ENCODE results near the gene AKAP13. TPM values are rescaled to one million over a fixed set of nuclear protein-coding genes. Genes with fewer than 3 reads are reported as not detected.

Gene AKAP13
- total and polyA plus RNA-seq, 2 donors (not counting 1 experiment from before 2014, with no cell fraction given): 73.8 to 358 TPM

DNA sequence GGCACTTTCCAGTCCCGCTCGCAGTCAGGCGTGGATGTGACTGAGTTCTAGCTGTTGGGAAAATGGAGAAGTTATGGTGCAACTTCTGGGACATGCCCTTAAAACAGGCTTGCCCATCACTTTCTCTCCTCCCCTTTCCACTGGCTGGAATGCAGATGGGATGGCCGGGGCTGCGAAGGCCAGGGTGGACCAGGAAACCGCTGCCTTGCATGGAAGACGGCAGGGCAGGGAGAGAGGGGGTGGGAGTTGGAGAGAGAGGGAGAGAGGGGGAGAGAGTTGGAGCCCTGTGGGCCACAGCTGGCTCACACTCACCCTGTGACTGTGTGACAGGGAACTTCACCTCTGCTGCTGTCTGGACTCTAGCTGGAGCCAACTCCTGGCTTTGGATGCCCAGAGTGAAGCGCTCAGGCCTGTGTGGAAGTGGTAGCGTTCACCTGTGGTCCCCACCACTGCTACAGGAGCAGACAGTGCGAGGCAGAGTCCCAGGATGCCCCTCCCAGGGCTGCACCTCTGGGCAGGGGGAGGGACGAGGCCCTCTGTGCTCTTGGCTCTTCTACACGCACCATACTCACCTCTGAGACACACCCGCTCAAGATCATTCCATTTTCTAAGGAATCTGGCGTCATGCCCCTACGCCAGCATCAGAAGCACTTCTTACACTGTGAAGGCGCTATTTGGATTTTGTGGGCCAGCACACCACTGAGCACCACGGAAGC, 377.7 kb downstream of the AKAP13 start:
- Histone ChIP-seq H3K9ac (ENCODE audit: low read length) (no peak overlapping the region), H3K9me3 (ENCODE audit: control extremely low read depth in 1 of 3, control insufficient read depth in 2 of 3, insufficient read depth in 1 of 3, low read length in 2 of 3) (no peaks in the 10 kb centered on the region), H3K79me2 (ENCODE audit: control insufficient read depth, insufficient read depth, low read length) (no peaks in the 10 kb centered on the region), H2AFZ (ENCODE audit: insufficient read depth, low read depth, low read length, poor library complexity, severe bottlenecking) (no peak overlapping the region), H3K27ac (ENCODE audit: low read length in 2 of 2) (no peak overlapping the region), H3K36me3 (replicated peaks in 1 of 2; ENCODE audit: control extremely low read depth in 1 of 2, control insufficient read depth in 1 of 2, extremely low read depth in 1 of 2, insufficient read depth in 2 of 2, low read length in 1 of 2) (no peaks in the 10 kb centered on the region), H3K4me3 (ENCODE audit: control extremely low read depth in 1 of 5, extremely low read depth in 1 of 5, insufficient read depth in 1 of 5, low read depth in 2 of 5, low read length in 4 of 5) (no peak overlapping the region), H3K4me1 (ENCODE audit: control insufficient read depth in 2 of 2, insufficient read depth in 2 of 2, low read length in 2 of 2) (no peaks in the 10 kb centered on the region), H3K4me2 (replicated peaks; ENCODE audit: low read depth, low read length, poor library complexity, severe bottlenecking) (no peak overlapping the region), H3K27me3 (replicated peaks in 1 of 4; ENCODE audit: control extremely low read depth in 1 of 4, control insufficient read depth in 3 of 4, insufficient read depth in 4 of 4, low read length in 3 of 4) (no peaks in the 10 kb centered on the region), H4K20me1 (ENCODE audit: control insufficient read depth, insufficient read depth, low read length, poor library complexity, severe bottlenecking) (no peaks in the 10 kb centered on the region)
- H3K27ac Mint-ChIP-seq: no peak overlapping the region
- over 99% methylated on average over 12 of the region's 17 CpGs for WGBS (ENCODE audit: insufficient coverage)
- H3K27me3 Mint-ChIP-seq: no peaks in the 10 kb centered on the region
- DNase-seq: no peak
- ATAC-seq (ENCODE audit: low read depth): no peak
- CTCF ChIA-PET: no interaction called here
- no peaks in the 10 kb centered on the region for H3K9me3 Mint-ChIP-seq (ENCODE audit: insufficient read depth)
- no peak overlapping the region for H3K4me3 Mint-ChIP-seq
- intact Hi-C loops (cut with micrococcal nuclease): no loop called here
- POLR2A ChIA-PET: no interaction called here
- H3K4me1 Mint-ChIP-seq: peaks cover 2% of the 10 kb centered on the region
- no peak for TF ChIP-seq EZH2 (IDR thresholded peaks at IDR 0.05; ENCODE audit: borderline replicate concordance, insufficient read depth, low read depth, low read length, poor library complexity, severe bottlenecking)
- TF ChIP-seq, protein P1, sequence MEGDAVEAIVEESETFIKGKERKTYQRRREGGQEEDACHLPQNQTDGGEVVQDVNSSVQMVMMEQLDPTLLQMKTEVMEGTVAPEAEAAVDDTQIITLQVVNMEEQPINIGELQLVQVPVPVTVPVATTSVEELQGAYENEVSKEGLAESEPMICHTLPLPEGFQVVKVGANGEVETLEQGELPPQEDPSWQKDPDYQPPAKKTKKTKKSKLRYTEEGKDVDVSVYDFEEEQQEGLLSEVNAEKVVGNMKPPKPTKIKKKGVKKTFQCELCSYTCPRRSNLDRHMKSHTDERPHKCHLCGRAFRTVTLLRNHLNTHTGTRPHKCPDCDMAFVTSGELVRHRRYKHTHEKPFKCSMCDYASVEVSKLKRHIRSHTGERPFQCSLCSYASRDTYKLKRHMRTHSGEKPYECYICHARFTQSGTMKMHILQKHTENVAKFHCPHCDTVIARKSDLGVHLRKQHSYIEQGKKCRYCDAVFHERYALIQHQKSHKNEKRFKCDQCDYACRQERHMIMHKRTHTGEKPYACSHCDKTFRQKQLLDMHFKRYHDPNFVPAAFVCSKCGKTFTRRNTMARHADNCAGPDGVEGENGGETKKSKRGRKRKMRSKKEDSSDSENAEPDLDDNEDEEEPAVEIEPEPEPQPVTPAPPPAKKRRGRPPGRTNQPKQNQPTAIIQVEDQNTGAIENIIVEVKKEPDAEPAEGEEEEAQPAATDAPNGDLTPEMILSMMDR (IDR thresholded peaks at IDR 0.05): no peak

DNA sequence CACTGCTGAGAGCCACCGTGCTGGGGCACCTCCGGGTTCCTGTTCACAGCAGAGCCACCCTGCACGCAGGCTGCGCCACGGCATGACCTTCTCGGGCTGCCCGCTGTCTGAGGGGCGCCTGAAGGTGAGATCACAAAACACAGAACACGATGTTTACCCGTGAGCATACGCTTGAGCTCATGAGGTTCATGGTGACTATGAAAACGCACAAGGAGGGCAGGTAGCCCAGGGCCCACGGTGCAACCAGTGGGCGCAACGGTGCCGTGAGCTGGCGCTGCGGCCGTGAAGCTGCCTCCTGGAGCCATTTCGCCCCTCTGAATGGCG, 378.2 kb downstream of the AKAP13 start:
- peaks cover 2% of the 10 kb centered on the region for H3K4me1 Mint-ChIP-seq
- Histone ChIP-seq H4K20me1 (ENCODE audit: control insufficient read depth, insufficient read depth, low read length, poor library complexity, severe bottlenecking) (no peaks in the 10 kb centered on the region), H3K4me2 (replicated peaks; ENCODE audit: low read depth, low read length, poor library complexity, severe bottlenecking) (no peak overlapping the region), H3K79me2 (ENCODE audit: control insufficient read depth, insufficient read depth, low read length) (no peaks in the 10 kb centered on the region), H3K4me1 (ENCODE audit: control insufficient read depth in 2 of 2, insufficient read depth in 2 of 2, low read length in 2 of 2) (no peaks in the 10 kb centered on the region), H3K36me3 (replicated peaks in 1 of 2; ENCODE audit: control extremely low read depth in 1 of 2, control insufficient read depth in 1 of 2, extremely low read depth in 1 of 2, insufficient read depth in 2 of 2, low read length in 1 of 2) (no peaks in the 10 kb centered on the region), H3K27me3 (replicated peaks in 1 of 4; ENCODE audit: control extremely low read depth in 1 of 4, control insufficient read depth in 3 of 4, insufficient read depth in 4 of 4, low read length in 3 of 4) (no peaks in the 10 kb centered on the region), H3K9ac (ENCODE audit: low read length) (no peak overlapping the region), H3K4me3 (ENCODE audit: control extremely low read depth in 1 of 5, extremely low read depth in 1 of 5, insufficient read depth in 1 of 5, low read depth in 2 of 5, low read length in 4 of 5) (no peak overlapping the region), H3K9me3 (ENCODE audit: control extremely low read depth in 1 of 3, control insufficient read depth in 2 of 3, insufficient read depth in 1 of 3, low read length in 2 of 3) (no peaks in the 10 kb centered on the region), H2AFZ (ENCODE audit: insufficient read depth, low read depth, low read length, poor library complexity, severe bottlenecking) (no peak overlapping the region), H3K27ac (ENCODE audit: low read length in 2 of 2) (no peak overlapping the region)
- DNase-seq (no peak), ATAC-seq (ENCODE audit: low read depth) (no peak)
- WGBS (ENCODE audit: insufficient coverage): 97% methylated on average over 21 of the region's 21 CpGs
- no peak overlapping the region for H3K27ac Mint-ChIP-seq
- no peaks in the 10 kb centered on the region for H3K27me3 Mint-ChIP-seq
- intact Hi-C loops (cut with micrococcal nuclease): no loop called here
- H3K9me3 Mint-ChIP-seq (ENCODE audit: insufficient read depth): no peaks in the 10 kb centered on the region
- TF ChIP-seq EZH2 (IDR thresholded peaks at IDR 0.05; ENCODE audit: borderline replicate concordance, insufficient read depth, low read depth, low read length, poor library complexity, severe bottlenecking): no peak
- TF ChIP-seq, protein P1 (IDR thresholded peaks at IDR 0.05): no peak
- H3K4me3 Mint-ChIP-seq: no peak overlapping the region
- POLR2A ChIA-PET: interaction anchor here (0.5 kb wide), 1 partner anchor 1034 kb away, joined by 5 read pairs; no protein-coding TSS in a partner anchor
- CTCF ChIA-PET: no interaction called here

Measured in B cell (primary cell).